ENCODE measurements around the gene MTCH1.

Gene MTCH1

DNA sequence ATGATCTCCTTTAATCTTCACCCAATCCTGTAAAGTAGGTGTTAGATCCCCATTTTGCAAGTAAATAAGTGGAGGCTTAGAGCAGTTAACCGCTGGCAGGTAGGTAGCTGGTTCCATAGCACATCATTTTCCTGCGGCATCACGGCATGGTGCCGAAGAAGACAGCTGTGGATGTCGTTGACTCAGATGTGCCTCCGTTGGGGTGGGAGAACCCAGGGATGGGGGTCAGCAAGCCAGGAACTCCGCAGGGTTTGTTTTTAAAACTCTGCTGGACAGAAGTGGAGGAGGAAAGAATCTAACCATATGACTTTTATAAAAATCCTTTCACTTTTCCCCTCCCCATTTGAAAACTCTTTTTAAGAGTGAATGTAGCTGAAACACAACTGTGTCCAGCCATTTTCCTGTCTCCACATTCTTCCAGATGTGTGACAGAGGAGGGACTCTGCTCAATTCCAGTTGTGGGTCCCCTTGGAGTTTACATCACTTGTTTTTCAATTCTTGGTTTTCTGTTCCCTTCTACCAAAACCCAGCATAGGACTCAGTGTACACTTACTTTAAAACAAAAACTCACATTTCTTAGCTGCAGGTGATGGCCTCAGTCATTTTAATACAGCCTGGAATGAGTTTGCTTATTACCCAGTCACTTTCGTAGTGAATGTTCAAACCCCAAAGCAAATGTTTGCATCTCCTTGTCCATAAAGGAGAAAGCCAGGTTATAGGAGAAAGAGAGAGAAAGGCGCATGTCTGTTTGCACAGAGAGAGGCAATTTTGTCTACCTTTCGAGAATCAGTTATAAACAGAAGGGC is 59.1 kb downstream of the MTCH1 start:
- DNase-seq (ENCODE audit: low read depth, low spot score): no peak

DNA sequence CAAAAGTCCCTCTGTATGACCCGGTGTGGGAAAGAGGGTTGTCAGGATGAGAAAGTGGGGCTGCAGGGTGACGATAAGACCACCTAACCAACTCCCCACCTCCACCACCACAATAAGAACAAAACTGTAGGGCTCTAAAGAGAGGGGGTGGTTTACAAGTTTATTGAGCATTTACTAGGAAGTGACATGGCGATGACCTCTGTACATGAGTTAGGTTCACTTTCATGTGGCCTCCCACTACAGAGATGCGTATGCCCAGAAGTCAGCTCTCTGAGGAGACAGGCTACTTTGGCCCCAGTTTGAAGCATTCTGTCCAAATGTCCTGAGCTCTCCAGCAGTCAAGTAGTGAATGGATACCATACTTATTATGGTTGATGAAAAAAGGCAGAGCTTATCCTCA is 60.2 kb downstream of the MTCH1 start:
- DNase-seq (ENCODE audit: low read depth, low spot score): no peak

DNA sequence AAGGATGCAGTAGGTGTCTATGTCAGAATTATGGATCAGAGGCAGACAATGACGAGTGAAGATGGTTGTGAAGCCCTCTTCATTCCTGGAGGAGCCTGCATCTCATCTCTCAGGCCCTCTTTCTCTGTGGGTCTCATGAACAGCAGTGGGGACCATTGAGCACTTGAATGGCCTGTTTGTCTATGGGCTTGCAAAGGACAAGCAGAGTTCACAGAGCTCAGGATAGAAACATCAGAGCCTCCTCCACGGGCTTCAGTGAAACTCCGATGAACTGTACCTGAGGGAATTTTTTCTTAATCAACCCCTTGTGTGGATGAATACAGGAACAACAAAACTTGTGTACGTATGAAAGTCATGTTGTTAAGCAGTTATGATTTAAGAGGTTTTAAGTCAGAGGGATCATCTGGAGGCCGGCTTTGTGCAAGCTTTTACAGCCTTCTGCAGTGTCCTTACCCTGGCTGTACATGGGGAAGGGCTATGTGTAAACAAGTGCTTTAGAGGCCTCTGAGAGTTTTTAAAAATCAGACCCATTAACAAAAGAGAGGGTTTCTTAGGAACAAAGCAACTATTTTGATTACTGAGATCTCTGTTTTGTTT is 61.1 kb downstream of the MTCH1 start:
- DNase-seq (ENCODE audit: low read depth, low spot score): no peak

DNA sequence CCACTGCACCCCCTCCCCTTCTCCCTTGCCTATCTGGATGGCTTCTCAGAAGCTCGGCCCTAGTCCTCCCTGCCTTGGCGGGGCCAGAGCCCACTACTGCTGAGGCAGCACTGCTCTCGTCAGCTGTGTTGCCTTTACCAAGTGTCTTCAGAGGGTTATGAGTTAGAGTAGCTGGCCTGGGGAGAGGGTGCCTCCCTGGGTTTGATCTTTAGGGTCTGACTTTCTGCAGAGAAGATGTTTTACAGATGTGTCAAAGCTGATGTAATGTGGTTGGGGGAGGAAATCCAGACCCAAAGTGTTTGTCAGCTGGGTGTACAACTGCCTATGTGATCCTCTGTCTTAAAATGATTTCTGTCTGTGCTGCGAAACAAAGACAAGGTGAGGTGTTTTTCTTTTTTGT is 61.9 kb downstream of the MTCH1 start:
- DNase-seq (ENCODE audit: low read depth, low spot score): no peak

DNA sequence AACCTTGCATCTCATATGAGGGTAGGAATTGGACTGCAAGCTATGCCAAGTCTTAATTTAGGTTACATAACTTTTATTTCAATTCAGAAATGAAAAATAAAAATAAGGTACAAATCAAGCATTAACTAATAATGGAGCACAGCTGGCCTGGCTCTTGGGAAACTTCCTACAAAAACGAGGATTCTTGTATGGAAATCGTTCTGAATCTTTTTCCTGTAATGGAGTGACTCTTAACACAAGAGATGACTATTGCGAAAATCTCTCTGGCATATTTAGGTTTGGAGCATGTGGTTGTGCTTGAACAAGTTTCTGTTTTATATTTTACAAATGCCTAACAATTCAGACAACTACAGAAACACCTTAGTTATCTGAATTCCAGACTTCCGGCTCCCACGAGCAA is 65.5 kb downstream of the MTCH1 start:
- DNase-seq (ENCODE audit: low read depth, low spot score): no peak

DNA sequence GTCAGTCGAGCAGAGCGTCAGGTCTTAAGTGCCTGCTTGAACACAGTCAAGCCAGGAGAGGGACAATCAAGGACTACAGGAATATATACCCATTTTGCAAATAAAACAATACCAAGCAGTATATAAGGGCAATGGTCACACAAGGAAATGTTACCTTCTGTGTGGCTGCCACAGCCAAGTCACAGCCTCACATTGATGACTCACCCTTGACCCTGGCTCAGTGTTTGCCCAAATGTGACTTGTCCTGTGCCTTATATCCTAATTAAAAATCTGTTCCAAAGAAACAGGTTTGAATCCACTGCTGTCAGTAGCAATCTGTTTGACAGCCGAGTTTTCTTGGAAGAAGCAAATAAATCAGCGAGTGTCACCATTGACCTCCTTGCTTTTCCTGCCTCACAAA is 65.9 kb downstream of the MTCH1 start:
- no peak for DNase-seq (ENCODE audit: low read depth, low spot score)

All from astrocyte of the hippocampus (primary cell).